ENCODE results near the gene CRTAC1.

DNA sequence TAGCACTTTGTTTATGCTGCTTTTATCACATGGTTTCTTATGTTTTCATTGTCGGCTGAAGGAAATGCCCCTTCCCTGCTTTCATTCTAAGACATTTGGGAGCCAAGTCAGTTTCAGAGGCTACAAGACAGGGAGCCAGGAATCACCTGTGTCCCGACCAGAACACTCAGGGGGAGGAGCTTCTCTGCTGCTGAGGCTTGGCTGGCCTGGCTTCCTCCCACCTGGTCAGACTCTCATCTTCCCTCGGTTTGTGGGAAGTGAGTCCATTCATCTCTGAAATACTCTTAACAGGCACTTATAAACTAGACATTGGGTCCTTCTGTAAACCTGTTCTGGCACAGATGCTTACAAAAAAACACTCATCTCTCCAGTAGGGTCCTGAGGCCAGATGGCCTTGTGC, 200.4 kb downstream of the CRTAC1 start:
- TF ChIP-seq POLR2A (IDR thresholded peaks at IDR 0.05; ENCODE audit: low read length), result no peak
- TF ChIP-seq, protein P1, sequence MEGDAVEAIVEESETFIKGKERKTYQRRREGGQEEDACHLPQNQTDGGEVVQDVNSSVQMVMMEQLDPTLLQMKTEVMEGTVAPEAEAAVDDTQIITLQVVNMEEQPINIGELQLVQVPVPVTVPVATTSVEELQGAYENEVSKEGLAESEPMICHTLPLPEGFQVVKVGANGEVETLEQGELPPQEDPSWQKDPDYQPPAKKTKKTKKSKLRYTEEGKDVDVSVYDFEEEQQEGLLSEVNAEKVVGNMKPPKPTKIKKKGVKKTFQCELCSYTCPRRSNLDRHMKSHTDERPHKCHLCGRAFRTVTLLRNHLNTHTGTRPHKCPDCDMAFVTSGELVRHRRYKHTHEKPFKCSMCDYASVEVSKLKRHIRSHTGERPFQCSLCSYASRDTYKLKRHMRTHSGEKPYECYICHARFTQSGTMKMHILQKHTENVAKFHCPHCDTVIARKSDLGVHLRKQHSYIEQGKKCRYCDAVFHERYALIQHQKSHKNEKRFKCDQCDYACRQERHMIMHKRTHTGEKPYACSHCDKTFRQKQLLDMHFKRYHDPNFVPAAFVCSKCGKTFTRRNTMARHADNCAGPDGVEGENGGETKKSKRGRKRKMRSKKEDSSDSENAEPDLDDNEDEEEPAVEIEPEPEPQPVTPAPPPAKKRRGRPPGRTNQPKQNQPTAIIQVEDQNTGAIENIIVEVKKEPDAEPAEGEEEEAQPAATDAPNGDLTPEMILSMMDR (IDR thresholded peaks at IDR 0.05), result no peak
- no peak for TF ChIP-seq KDM5A (IDR thresholded peaks at IDR 0.05)
- TF ChIP-seq CHD2 (IDR thresholded peaks at IDR 0.05; ENCODE audit: low read length, partially characterized antibody), result no peak
- TF ChIP-seq MAFK (IDR thresholded peaks at IDR 0.05; ENCODE audit: partially characterized antibody), result no peak
- TF ChIP-seq, protein P2, sequence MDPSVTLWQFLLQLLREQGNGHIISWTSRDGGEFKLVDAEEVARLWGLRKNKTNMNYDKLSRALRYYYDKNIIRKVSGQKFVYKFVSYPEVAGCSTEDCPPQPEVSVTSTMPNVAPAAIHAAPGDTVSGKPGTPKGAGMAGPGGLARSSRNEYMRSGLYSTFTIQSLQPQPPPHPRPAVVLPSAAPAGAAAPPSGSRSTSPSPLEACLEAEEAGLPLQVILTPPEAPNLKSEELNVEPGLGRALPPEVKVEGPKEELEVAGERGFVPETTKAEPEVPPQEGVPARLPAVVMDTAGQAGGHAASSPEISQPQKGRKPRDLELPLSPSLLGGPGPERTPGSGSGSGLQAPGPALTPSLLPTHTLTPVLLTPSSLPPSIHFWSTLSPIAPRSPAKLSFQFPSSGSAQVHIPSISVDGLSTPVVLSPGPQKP (IDR thresholded peaks at IDR 0.05; ENCODE audit: low read depth, low read length), result no peak
- TF ChIP-seq RAD21 (conservative IDR thresholded peaks at IDR 0.05 in 1 of 2, IDR thresholded peaks at IDR 0.05 in 1 of 2), result no peak
- TF ChIP-seq HDAC2 (IDR thresholded peaks at IDR 0.05), result no peak
- TF ChIP-seq, protein P3, sequence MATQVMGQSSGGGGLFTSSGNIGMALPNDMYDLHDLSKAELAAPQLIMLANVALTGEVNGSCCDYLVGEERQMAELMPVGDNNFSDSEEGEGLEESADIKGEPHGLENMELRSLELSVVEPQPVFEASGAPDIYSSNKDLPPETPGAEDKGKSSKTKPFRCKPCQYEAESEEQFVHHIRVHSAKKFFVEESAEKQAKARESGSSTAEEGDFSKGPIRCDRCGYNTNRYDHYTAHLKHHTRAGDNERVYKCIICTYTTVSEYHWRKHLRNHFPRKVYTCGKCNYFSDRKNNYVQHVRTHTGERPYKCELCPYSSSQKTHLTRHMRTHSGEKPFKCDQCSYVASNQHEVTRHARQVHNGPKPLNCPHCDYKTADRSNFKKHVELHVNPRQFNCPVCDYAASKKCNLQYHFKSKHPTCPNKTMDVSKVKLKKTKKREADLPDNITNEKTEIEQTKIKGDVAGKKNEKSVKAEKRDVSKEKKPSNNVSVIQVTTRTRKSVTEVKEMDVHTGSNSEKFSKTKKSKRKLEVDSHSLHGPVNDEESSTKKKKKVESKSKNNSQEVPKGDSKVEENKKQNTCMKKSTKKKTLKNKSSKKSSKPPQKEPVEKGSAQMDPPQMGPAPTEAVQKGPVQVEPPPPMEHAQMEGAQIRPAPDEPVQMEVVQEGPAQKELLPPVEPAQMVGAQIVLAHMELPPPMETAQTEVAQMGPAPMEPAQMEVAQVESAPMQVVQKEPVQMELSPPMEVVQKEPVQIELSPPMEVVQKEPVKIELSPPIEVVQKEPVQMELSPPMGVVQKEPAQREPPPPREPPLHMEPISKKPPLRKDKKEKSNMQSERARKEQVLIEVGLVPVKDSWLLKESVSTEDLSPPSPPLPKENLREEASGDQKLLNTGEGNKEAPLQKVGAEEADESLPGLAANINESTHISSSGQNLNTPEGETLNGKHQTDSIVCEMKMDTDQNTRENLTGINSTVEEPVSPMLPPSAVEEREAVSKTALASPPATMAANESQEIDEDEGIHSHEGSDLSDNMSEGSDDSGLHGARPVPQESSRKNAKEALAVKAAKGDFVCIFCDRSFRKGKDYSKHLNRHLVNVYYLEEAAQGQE (IDR thresholded peaks at IDR 0.05), result no peak
- TF ChIP-seq MYC (IDR thresholded peaks at IDR 0.05; ENCODE audit: borderline replicate concordance, low read length), result no peak
- TF ChIP-seq, protein P4, sequence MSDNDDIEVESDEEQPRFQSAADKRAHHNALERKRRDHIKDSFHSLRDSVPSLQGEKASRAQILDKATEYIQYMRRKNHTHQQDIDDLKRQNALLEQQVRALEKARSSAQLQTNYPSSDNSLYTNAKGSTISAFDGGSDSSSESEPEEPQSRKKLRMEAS (IDR thresholded peaks at IDR 0.05), result no peak
- TF ChIP-seq SREBF2 (IDR thresholded peaks at IDR 0.05), result no peak
- TF ChIP-seq ZNF302 (CRISPR knock-in tag; IDR thresholded peaks at IDR 0.05), result no peak
- TF ChIP-seq RFX5 (IDR thresholded peaks at IDR 0.05), result no peak

Measured in A549 (cell line).